ENCODE results near the gene POLR1G. TPM values are rescaled to one million over a fixed set of nuclear protein-coding genes. Genes with fewer than 3 reads are reported as not detected.

Gene POLR1G
- total RNA-seq, 4 donors from 2014 or later, result 0.26 to 11.3 (median 3.5) TPM

- Histone ChIP-seq H3K27ac (no peak overlapping the region), H3K27me3 (no peaks in the 10 kb centered on the region), H3K9me3 (no peaks in the 10 kb centered on the region), H3K4me1 (peaks cover 0 to 6% of the 10 kb centered on the region in 2 donors), H3K36me3 (no peaks in the 10 kb centered on the region), H3K4me3 (no peak overlapping the region)
- TF ChIP-seq CTCF (IDR thresholded peaks at IDR 0.05) (no peak), POLR2A (IDR thresholded peaks at IDR 0.05) (no peak)
- DNase-seq, result no peak
- intact Hi-C loops (cut with DNase I; ENCODE audit: low total_unique reads), result no loop called here
Observed at GRCh38 chr19:45446295-45446694, 39.9 kb downstream of the POLR1G start.

GRCh38 chr19:45446944-45447343 is 40.5 kb downstream of the POLR1G start:
- TF ChIP-seq CTCF (IDR thresholded peaks at IDR 0.05) (no peak), POLR2A (IDR thresholded peaks at IDR 0.05) (no peak)
- H3K4me3 ChIP-seq, result no peak overlapping the region
- no peaks in the 10 kb centered on the region for H3K9me3 ChIP-seq
- intact Hi-C loops (cut with DNase I; ENCODE audit: low total_unique reads), result no loop called here
- no peaks in the 10 kb centered on the region for H3K27me3 ChIP-seq
- no peak overlapping the region for H3K27ac ChIP-seq
- no peak for DNase-seq
- peaks cover 0 to 6% of the 10 kb centered on the region in 2 donors for H3K4me1 ChIP-seq
- H3K36me3 ChIP-seq, result no peaks in the 10 kb centered on the region

- Histone ChIP-seq H3K36me3 (no peaks in the 10 kb centered on the region), H3K4me1 (no peaks in the 10 kb centered on the region), H3K4me3 (no peak overlapping the region), H3K9me3 (no peaks in the 10 kb centered on the region), H3K27me3 (no peaks in the 10 kb centered on the region), H3K27ac (no peak overlapping the region)
- TF ChIP-seq POLR2A (IDR thresholded peaks at IDR 0.05) (no peak), CTCF (IDR thresholded peaks at IDR 0.05) (no peak)
- intact Hi-C loops (cut with DNase I; ENCODE audit: low total_unique reads), result no loop called here
- DNase-seq, result no peak
Observed at GRCh38 chr19:45448425-45448756, 41.9 kb downstream of the POLR1G start.

- no peaks in the 10 kb centered on the region for H3K27me3 ChIP-seq
- TF ChIP-seq CTCF (IDR thresholded peaks at IDR 0.05) (no peak), POLR2A (IDR thresholded peaks at IDR 0.05) (no peak)
- no peak overlapping the region for H3K4me3 ChIP-seq
- no peaks in the 10 kb centered on the region for H3K9me3 ChIP-seq
- no peak for DNase-seq
- H3K27ac ChIP-seq, result no peak overlapping the region
- intact Hi-C loops (cut with DNase I; ENCODE audit: low total_unique reads), result no loop called here
- H3K4me1 ChIP-seq, result no peaks in the 10 kb centered on the region
- H3K36me3 ChIP-seq, result no peaks in the 10 kb centered on the region
Observed at GRCh38 chr19:45448887-45449299, 42.4 kb downstream of the POLR1G start.

GRCh38 chr19:45450012-45450333 is 43.5 kb downstream of the POLR1G start:
- H3K9me3 ChIP-seq, result no peaks in the 10 kb centered on the region
- TF ChIP-seq POLR2A (IDR thresholded peaks at IDR 0.05) (no peak), CTCF (IDR thresholded peaks at IDR 0.05) (peak in 1 of 4 experiments; percentile 1)
- no peaks in the 10 kb centered on the region for H3K27me3 ChIP-seq
- peak overlapping the region; percentile 76 to 95 for H3K27ac ChIP-seq
- intact Hi-C loops (cut with DNase I; ENCODE audit: low total_unique reads), result no loop called here
- no peaks in the 10 kb centered on the region for H3K36me3 ChIP-seq
- peak overlapping the region; percentile 43 to 45 for H3K4me3 ChIP-seq
- DNase-seq, result no peak
- peaks cover 0 to under 1% of the 10 kb centered on the region in 2 donors for H3K4me1 ChIP-seq

Measured in uterus (tissue), 4 donors.